BLaER1 (cell line): ENCODE results near the gene DBX2.
"Not testable (repeated sequence)": the region's sequence is repeated elsewhere in the genome, so short reads cannot be mapped to it uniquely, and the experiment has no call there.

Experiments used
- H3K27ac ChIP-seq: shearing (Covaris generic); formaldehyde crosslinking; 2 replicates; pipeline ENCODE4 v1.8.1; 2022
- H3K27me3 ChIP-seq: shearing (Covaris generic); formaldehyde crosslinking; 2 replicates; pipeline ENCODE4 v1.8.1; 2022
- H3K36me3 ChIP-seq: shearing (Covaris generic); formaldehyde crosslinking; 2 replicates; pipeline ENCODE4 v1.8.1; 2022
- H3K4me1 ChIP-seq: shearing (Covaris generic); formaldehyde crosslinking; 2 replicates; pipeline ENCODE4 v1.8.1; 2022
- H3K4me2 ChIP-seq: shearing (Covaris generic); formaldehyde crosslinking; 2 replicates; pipeline ENCODE4 v1.8.1; 2022
- H3K4me3 ChIP-seq: shearing (Covaris generic); formaldehyde crosslinking; 2 replicates; pipeline ENCODE4 v1.8.1; 2022
- H3K9ac ChIP-seq: shearing (Covaris generic); formaldehyde crosslinking; 2 replicates; pipeline ENCODE4 v1.8.1; 2022
- H3K9me3 ChIP-seq: shearing (Covaris generic); formaldehyde crosslinking; 2 replicates; pipeline ENCODE4 v1.8.1; 2022
- H4K20me1 ChIP-seq: shearing (Covaris generic); formaldehyde crosslinking; 2 replicates; pipeline ENCODE4 v1.8.1; 2022
- Cebpa-rat ChIP-seq: shearing (Covaris generic); IDR thresholded peaks from 2 replicates; pipeline ENCODE4 v1.8.1; 2022

Gene DBX2

DNA sequence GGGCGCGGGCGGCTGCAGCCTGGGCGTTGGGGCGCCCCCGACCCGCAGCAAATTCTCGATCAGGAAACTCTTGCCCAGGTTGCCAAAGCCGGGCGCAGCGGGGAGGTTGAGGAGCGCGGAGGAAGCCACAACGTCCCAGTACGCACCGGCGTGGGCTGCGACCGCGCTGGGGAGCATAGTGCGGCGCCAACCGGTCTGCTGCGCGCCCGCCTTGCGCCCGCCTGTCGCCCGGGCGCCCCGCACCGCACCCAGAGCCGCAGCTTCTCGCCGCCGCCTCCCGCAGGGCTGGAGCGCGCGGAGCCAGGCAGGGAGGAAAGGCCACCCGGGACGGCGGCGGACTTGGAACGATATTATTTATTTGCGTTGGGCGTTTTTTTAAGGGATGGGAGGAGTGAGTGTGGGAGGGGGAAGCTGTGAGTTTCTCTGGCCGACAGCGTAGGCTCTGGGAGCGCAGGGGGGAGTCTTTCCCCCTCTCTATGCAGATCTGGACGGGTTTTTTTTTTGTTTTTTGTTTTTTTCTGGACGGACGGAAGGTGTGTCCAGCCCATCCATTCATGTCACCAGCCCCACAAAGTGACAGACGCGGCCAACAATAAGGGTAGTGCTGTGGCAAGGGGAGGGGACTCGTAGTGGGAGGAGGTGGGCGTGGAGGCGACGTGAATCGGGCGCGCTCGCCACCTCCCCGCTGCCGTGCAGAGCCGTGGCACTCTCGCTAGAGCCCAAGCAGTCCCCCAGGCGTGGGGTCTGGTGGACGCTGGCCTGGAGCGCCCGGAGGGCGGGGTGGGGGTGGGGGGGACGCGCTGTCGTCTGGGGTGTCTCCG, at the start of gene DBX2:
TSS of gene DBX2 (minus strand) at position 349 of the 821 bp plus-strand sequence. CDS start at position 177, 172 bp downstream.
- H3K36me3 ChIP-seq = no peaks in the 10 kb centered on the region
- peaks cover 17% of the 10 kb centered on the region for H3K9me3 ChIP-seq
- H3K4me1 ChIP-seq = no peaks in the 10 kb centered on the region
- no peaks in the 10 kb centered on the region for H4K20me1 ChIP-seq
- H3K4me2 ChIP-seq = no peak within 1 kb of the TSS
- no peak within 1 kb of the TSS for H3K4me3 ChIP-seq
- no peak for TF ChIP-seq Cebpa-rat
- no peaks in the 10 kb centered on the region for H3K27me3 ChIP-seq
- no peak within 1 kb of the TSS for H3K27ac ChIP-seq
- no peak within 1 kb of the TSS for H3K9ac ChIP-seq

DNA sequence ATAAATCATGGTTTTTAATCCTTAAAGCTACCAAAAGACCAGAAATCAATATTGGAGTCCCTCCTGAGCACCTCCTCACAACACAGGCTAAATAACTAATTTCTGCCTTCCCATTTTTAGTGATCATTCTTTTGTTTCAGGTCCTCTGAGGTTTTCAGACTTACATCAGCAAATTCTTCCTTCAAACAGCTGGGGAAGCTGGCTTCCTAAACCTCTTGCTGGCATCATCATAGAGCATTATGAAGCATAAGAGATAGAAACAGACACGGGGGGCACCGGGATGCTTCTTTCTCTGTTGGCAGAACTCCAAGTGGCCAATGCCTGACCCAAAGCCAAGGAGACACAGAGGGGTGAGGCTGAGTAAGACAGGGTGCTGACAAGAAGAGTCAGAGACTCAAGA, 47.9 kb upstream of the DBX2 start:
- Histone ChIP-seq H3K9me3 (no peaks in the 10 kb centered on the region), H3K27ac (no peak overlapping the region), H3K27me3 (no peaks in the 10 kb centered on the region), H3K4me2 (no peak overlapping the region), H4K20me1 (no peaks in the 10 kb centered on the region), H3K36me3 (no peaks in the 10 kb centered on the region), H3K4me1 (0 out of 2 replicates have a peak, but pooled peaks cover 1% of the 10 kb centered on the region), H3K9ac (no peak overlapping the region), H3K4me3 (no peak overlapping the region)
- no peak for TF ChIP-seq Cebpa-rat

DNA sequence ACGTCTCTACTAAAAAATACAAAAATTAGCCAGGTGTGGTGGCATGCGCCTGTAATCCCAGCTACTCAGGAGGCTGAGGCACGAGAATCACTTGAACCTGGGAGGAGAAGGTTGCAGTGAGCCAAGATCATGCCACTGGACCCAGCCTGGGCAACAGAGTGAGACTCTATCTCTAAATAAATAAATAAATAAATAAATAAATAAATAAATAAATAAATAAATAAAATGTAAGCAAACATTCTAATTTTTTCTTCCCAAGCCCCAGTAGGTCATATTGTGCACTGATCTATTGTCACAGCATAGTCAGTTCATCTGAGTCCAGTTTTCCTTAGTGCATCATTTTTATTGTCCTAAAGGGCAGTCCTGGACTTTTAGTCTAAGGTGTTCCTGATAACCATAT, 44.5 kb upstream of the DBX2 start:
- not testable (repeated sequence) for H3K36me3 ChIP-seq, H3K9ac ChIP-seq, H3K9me3 ChIP-seq, H4K20me1 ChIP-seq, H3K4me1 ChIP-seq, H3K27me3 ChIP-seq, H3K4me2 ChIP-seq, H3K27ac ChIP-seq, H3K4me3 ChIP-seq

DNA sequence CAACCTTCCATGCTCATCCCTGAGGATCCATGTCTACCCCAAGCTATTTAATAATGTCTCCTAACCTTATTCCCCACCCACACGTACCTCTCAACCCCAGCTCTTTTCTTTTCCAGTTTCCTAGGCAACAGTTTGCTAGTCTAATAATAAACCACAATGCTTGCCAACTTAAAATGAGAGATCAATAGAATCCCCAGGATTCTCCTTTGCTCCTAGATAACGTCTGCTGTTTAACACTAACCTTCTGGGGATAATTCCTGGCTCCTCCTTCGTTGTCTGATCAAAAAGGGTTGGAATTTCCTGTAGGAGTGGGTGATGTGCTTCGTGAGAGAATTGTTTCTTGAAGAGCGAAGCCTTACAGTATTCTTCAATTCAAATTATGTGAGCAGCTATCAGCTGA, 42.2 kb upstream of the DBX2 start:
- no peak overlapping the region for H3K27ac ChIP-seq
- no peak overlapping the region for H3K4me3 ChIP-seq
- no peaks in the 10 kb centered on the region for H3K27me3 ChIP-seq
- no peak overlapping the region for H3K9ac ChIP-seq
- 0 out of 2 replicates have a peak, but pooled peaks cover 7% of the 10 kb centered on the region for H3K4me1 ChIP-seq
- no peak for TF ChIP-seq Cebpa-rat
- no peak overlapping the region for H3K4me2 ChIP-seq
- no peaks in the 10 kb centered on the region for H3K9me3 ChIP-seq
- no peaks in the 10 kb centered on the region for H3K36me3 ChIP-seq
- no peaks in the 10 kb centered on the region for H4K20me1 ChIP-seq

DNA sequence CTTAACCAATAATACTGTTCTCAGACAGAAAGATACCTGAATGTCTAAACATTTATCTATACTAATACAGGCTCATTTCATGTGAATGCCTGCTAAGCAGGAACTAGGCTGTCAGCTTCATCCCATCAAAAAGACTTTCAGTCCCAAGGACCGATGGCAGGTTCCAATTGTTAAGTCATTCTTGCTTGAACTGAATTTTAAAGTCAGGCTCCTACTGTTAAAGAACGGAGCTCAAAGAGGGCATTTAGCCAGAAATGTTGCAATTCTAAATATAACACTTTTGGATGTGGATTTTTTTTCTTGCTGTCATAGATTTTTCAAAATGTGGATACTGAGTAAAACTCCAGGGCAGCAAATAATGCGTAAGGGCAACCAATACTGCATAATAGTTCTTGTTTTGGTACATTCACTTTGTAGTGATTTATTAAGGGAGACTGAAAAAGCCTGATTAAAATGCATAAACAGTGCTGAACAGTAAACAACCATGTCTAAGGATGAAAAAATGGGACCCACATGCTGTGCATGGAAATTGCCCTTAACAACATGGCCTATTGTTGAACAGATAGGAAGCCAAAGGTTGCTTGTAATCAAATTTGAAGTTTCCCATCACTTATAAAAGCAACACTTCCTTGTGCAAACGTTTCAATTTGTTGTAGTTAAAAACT, 38.6 kb upstream of the DBX2 start:
- Histone ChIP-seq H3K4me1 (0 out of 2 replicates have a peak, but pooled peaks cover 7% of the 10 kb centered on the region), H3K4me2 (no peak overlapping the region), H4K20me1 (no peaks in the 10 kb centered on the region), H3K9ac (no peak overlapping the region), H3K27ac (no peak overlapping the region), H3K4me3 (no peak overlapping the region), H3K36me3 (no peaks in the 10 kb centered on the region), H3K27me3 (no peaks in the 10 kb centered on the region), H3K9me3 (no peaks in the 10 kb centered on the region; the same call in 1 of the 2 replicates)
- no peak for TF ChIP-seq Cebpa-rat

DNA sequence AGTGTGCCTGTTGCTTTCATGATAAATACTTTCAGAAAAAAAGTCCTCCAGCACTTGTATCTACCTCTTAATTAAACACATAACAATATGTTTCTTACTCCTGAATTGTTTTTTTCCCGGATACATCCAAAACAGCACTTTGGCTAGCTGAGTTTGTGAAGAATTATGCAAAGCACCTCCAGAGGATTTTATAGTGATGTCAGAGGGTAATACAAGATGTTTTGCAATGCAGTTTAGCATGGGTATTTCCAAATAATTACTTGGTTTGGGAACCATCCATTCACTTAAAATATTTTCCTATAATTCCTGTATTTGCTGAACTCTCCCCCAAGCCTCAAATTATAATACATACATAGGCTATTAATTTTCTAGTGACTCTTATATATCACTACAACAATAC, 37.7 kb upstream of the DBX2 start:
- Histone ChIP-seq H3K4me2 (no peak overlapping the region), H3K9me3 (no peaks in the 10 kb centered on the region; the same call in 1 of the 2 replicates), H4K20me1 (no peaks in the 10 kb centered on the region), H3K9ac (no peak overlapping the region), H3K36me3 (no peaks in the 10 kb centered on the region), H3K4me3 (no peak overlapping the region), H3K27me3 (no peaks in the 10 kb centered on the region), H3K27ac (no peak overlapping the region), H3K4me1 (0 out of 2 replicates have a peak, but pooled peaks cover 4% of the 10 kb centered on the region)
- TF ChIP-seq Cebpa-rat = no peak

DNA sequence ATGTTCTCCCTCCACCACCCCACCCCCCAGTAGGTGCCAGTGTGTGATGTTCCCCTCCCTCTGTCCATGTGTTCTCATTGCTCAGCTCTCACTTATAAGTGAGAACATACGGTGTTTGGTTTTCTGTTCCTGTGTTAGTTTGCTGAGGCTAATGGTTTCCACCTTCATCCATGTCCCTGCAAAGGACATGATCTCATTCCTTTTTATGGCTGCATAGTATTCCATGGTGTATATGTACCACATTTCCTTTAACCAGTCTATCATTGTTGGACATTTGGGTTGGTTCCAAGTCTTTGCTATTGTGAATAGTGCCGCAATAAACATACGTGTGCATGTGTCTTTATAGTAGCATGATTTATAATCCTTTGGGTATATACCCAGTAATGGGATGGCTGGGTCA, 33.3 kb upstream of the DBX2 start:
- not testable (repeated sequence) for H3K36me3 ChIP-seq, H3K4me3 ChIP-seq, H4K20me1 ChIP-seq, H3K27ac ChIP-seq, H3K9me3 ChIP-seq, H3K4me2 ChIP-seq, H3K27me3 ChIP-seq, H3K9ac ChIP-seq, H3K4me1 ChIP-seq

DNA sequence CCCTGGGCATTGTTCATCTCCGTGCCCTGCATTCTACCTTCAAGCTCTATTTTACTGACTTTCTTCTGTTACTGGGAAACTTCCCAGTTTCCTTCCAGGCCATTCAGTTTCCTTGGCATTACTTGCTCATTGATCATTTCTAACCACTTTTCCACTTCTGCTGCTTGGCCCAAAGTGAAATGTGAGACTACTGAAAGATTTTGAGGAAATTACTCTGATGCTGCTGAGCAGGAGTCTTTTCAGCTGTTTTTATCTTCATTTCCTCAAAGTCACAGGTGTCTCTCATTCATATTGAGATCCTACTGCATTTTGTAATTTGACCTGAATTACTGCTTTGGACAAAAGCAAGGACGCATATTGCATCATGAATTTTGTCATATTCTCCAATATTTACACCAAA, 26.4 kb upstream of the DBX2 start:
- H3K9me3 ChIP-seq = no peaks in the 10 kb centered on the region
- H3K9ac ChIP-seq = no peak overlapping the region
- no peak overlapping the region for H3K27ac ChIP-seq
- no peaks in the 10 kb centered on the region for H3K4me1 ChIP-seq
- H3K27me3 ChIP-seq = no peaks in the 10 kb centered on the region
- H3K36me3 ChIP-seq = no peaks in the 10 kb centered on the region
- no peak for TF ChIP-seq Cebpa-rat
- H3K4me2 ChIP-seq = no peak overlapping the region
- no peaks in the 10 kb centered on the region for H4K20me1 ChIP-seq
- no peak overlapping the region for H3K4me3 ChIP-seq

DNA sequence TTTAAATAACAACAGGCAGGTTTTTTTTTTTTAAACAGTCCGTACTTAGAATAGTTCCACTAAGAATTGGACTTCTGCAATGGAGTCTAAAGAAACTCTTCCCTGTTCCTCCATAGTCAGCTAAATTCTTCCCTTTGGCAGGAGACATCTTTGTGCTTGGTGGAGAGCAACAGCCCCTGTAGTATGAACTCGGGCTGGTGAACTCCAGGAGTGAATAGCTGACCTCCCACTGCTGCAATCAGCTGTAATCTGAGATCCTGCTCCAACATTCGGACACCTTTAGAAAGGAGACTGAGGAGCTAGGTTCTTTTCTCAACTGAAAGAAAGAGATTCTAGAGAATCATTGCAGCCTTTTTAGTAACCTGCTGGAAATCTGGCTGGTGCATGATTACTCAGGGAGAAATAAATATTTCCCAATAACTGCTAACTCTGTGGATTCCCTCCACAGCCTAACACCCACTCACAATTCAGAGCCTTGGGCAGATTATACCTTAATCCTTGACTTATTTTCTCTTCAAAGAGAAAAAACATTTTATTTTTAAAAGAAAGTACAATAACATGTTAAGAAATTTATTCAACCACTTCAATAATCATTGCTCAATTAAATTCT, 25.6 kb upstream of the DBX2 start:
- H3K9me3 ChIP-seq = no peaks in the 10 kb centered on the region
- H3K9ac ChIP-seq = no peak overlapping the region
- H4K20me1 ChIP-seq = no peaks in the 10 kb centered on the region
- H3K4me3 ChIP-seq = no peak overlapping the region
- TF ChIP-seq Cebpa-rat = no peak
- no peak overlapping the region for H3K27ac ChIP-seq
- H3K27me3 ChIP-seq = no peaks in the 10 kb centered on the region
- no peaks in the 10 kb centered on the region for H3K36me3 ChIP-seq
- no peaks in the 10 kb centered on the region for H3K4me1 ChIP-seq
- H3K4me2 ChIP-seq = no peak overlapping the region
